HG03280 (cell line): ENCODE measurements around the gene CEP89.
"Not testable (repeated sequence)": the region's sequence is repeated elsewhere in the genome, so short reads cannot be mapped to it uniquely, and the experiment has no call there.

Experiments used
- ATAC-seq: cut with Tn5 transposase; IDR thresholded peaks from one replicate; pipeline ENCODE4 v1.9.1; 2021; ENCODE audit warnings: mild to moderate bottlenecking, moderate library complexity; ENCODE audit not compliant: unreplicated experiment

The CEP89 gene

DNA sequence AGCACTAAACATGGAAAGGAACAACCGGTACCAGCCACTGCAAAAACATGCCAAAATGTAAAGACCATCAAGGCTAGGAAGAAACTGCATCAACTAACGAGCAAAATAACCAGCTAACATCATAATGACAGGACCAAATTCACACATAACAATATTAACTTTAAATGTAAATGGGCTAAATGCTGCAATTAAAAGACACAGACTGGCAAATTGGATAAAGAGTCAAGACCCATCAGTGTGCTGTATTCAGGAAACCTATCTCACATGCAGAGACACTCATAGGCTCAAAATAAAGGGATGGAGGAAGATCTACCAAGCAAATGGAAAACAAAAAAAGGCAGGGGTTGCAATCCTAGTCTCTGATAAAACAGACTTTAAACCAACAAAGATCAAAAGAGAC lies 123.7 kb downstream of the CEP89 start:
- ATAC-seq, result not testable (repeated sequence)

DNA sequence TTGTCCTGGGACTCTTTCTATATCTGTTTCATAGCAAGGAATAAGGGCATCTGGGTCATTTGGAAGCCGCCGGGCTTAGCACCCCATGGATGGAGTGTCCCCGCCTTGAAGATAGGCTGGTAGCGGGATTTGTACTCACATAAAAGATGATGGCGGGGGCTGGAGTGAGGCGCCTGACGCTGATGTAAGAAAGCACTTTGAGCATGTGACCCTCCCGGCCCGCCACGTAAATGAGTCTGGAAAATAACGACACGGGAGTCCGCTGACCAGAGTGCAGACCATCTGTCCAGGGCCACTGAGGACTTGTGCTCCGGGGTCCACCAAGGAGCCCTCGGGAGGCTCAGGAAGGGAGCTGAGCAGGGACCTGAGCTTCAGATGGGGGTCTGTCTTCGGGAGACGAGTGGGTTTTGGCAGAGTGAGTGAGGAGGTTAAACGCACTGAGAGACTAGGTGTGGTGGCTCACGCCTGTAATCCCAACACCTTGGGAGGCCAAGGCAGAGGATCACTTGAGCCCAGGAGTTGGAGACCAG lies 128.0 kb downstream of the CEP89 start:
- no peak for ATAC-seq

DNA sequence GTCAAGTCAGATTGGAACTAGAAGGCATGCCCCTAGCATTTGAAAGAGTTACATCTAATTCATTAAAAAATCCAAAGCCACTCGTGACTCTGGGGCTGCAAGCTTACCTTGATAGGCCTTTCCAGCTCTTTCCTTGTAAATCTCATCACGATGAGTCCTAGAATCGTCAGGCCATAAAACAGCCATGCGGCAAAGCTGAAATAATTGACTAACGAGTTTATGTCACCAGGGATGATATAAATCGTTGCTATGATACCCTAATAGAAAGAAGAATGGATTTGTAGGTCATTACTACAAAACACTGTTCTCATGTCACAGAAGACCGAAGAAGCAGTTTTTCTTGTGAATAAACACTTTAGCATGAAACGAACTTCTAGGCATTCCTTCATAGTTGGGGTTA lies 129.7 kb downstream of the CEP89 start:
- no peak for ATAC-seq

DNA sequence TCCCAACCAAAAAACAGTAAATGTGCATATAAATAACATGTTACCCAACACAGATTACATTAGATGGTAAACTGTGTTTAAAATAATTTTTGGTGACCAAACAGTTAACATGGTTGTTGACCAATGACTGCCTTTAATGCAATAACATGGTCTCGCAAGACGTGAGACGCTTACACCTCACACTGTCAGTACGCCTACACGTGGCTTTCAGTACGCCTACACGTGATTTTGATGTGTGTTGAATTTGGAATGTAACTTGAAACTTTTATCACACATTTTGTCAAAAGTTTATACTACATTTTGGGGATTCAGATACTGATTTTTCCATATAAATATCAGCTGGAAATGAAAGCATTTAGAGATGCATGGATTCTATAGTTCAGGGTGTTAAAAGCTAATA lies 134.2 kb downstream of the CEP89 start:
- no peak for ATAC-seq

DNA sequence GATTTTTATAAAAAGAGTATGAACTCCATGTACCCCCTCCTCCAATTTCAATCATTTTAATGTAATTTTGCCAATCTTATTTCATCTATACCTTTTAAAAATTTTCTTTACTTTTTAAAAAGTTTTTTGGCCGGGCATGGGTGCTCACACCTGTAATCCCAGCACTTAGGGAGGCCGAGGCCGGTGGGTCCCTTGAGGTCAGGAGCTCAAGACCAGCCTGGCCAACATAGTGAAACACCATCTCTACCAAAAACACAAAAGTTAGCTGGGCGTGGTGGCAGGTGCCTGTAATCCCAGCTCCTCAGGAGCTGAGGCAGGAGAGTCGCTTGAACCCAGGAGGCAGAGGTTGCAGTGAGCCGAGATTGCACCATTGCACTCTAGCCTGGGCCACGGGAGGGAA lies 138.4 kb downstream of the CEP89 start:
- ATAC-seq, result not testable (repeated sequence)

DNA sequence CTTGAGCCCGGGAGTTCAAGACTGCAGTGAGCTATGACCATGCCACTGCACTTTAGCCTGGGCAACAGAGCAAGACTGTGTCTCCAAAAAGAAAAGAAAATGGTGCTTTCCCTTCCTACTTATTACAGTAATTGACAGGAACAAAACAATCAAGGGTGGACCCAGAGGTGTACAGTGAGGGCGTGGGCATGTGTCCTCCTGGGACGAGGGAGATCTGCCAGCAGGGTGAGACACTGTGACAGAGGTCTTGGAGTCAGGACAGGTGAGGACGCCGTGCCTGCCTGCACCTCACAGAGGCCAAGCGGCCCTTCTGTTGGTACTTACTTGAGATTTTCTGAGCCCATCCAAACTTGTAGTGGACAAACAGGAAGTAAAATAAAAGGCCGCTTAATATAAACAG lies 138.9 kb downstream of the CEP89 start:
- not testable (repeated sequence) for ATAC-seq

DNA sequence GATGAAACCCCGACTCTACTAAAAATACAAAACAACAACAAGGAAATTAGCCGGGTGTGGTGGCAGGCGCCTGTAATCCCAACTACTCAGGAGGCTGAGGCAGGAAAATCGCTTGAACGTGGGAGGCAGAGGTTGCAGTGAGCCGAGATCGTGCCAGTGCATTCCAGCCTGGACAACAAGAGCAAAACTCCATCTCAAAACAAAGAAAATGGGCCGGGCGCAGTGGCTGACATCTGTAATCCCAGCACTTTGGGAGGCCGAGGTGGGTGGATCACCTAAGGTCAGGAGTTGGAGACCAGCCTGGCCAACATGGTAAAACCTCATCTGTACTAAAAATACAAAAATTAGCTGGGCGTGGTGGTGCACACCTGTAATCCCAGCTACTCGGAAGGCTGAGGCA lies 139.7 kb downstream of the CEP89 start:
- ATAC-seq, result not testable (repeated sequence)

DNA sequence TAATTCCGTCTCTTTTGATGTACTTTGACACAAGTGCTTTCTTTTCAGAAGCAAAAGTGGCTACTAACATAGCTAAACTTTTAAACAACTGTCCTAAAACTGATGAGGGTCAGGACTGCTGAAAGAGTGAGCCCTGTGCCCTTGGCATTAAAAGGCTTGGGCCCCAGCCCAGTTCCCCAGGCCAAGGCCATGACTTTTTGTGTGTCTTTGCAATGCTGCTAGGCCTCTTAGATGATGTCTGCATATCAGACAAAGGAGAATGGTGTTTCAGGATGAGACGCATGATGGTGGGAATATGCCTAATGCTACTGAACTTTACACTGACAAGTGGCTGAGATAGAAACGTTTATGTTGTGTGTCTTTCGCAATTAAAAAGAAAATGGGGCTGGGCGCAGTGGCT lies 140.1 kb downstream of the CEP89 start:
- no peak for ATAC-seq

DNA sequence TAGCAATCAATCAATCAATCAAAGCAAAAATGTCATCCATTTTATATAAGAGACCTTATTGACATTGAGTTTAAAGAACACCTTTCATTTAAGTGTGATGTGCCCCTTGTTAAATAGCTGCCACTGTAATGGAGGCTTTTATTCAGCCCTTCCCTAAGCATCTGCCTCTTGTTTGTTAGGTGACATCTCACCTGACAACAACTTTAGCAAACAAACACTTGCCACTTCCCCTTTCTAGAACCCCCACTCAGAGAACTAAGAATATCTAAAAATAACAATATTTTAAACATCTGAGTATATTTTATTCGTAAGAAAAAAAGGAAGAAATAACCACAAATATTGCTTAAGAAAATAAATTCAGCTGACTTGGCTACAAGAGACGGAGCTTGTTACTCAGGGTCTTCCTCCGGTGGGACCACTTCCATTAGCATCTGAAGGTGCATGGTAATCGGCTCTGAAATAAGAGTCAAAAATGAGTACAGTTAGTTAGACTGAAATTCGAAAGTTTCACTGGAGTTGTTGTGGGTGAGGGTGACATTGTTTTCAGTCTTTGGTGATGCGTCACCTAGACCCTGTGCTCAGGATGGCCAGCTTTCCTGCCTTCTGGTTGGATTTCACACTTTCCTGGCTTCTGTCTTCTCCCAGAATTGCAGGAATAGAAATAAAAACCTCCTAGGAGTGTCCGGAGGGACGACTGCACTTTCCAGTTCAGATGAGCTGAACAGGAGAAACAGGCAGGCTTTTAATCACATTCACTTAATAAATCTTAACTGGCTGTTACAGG lies 141.3 kb downstream of the CEP89 start:
- ATAC-seq, result no peak

DNA sequence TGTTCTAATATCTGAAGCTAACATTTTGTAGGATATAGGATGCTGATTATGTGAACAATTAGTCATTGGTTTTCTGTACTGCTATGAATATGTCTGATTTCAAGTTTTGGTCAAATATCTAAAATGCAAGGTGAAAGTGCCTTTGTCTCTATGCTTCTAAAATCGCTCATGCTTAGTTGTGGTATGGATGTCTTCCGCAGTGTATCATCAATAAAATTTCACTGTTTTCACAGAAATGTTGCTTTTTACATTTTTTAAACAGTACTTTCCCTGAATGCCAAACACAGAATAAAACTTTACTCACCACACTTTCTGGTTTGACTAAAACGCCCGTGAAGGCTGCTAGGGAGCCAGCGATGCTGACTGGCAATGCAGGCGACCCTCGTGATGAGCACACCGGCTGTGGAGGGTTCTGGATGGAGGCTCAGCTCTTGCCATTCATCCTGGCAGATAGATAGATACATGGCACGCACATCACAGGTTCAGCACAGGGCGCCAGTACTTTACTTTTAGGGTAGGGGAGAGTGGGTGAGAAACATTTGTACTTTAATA lies 142.3 kb downstream of the CEP89 start:
- ATAC-seq, result no peak

DNA sequence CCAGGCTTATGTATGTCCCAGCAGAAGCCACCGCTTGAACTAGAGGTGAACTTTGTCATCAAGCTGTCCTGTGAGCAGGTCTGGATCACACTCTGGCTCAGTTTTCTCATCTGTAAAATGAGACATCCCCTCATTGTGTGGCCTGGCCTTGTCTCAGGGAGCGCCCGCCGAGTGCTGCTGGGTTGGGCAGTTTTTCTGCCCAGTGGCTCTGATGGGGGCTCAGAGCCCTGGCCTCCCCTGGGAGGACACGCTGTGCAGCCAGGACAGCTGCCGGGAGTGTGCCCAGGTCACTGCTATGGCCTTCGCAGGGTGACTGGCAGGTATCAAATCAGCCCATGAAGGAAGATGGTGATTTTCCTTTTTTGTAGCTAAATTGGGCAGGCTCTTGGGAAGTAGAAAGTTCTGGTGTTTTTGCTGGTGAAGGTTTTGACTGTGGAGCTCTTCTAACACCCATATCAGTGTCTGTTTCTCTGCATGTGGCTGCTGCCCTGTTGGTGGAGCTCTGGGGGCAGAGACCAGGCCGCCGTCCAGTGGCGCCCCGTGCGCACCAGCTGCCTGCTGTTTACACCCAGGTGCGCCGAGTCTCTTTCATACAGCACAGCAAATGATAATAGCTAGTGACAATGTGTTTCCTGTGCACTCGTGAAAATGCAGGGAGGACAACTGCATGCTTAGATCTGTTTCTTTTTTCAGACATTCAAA lies 143.0 kb downstream of the CEP89 start:
- no peak for ATAC-seq

DNA sequence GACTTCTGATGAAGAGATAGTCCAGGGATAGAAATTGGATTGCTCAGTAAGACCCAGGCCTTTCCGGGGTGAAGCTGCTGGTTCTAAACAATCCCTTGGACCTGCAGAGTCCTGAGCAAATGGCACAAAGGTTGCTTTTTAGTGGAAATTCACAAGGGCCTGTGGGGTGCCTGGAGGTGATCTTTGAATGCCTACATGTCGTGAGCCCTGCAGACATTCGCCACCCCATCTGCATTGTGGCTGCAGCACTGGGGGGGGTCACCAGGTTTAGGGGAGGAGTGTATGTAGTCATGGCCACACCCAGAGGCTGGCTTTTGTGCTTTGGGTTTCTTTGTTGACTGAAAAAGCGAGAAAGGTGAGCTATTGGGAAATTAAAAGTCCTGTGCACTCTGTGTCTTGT lies 143.6 kb downstream of the CEP89 start:
- ATAC-seq, result no peak
